HepG2 (cell line): Measurements from ENCODE around the gene C12orf56. TPM values are rescaled to one million over a fixed set of nuclear protein-coding genes. Genes with fewer than 3 reads are reported as not detected.

ENCODE experiments used
- ATAC-seq: fragments of 200-7000 bp; cut with Tn5 transposase; 3 replicates; pipeline ENCODE4 v1.9.1; 2020; ENCODE audit warnings: mild to moderate bottlenecking, moderate library complexity
- BruUV-seq: library from RNA; stranded (reverse); fragments of 400-500 nt; replicated peaks from 2 replicates; lab custom pipeline; 2021; lab: Mats Ljungman, UMichigan
- CTCF ChIA-PET: fragments of 300-600 bp; formaldehyde crosslinking; extraction: SDS; loops from one replicate; lab custom pipeline; 2021; ENCODE audit warnings: low total read pairs, inconsistent platforms, low intra/inter-chr PET ratio; lab: Yijun Ruan, JAX
- POLR2A ChIA-PET: fragments of 350-600 bp; sonication (Branson Sonifier 250); formaldehyde crosslinking; loops from one replicate; lab custom pipeline; 2020; ENCODE audit warnings: antibody characterized with exemption, inconsistent platforms; lab: Yijun Ruan, JAX
- DNase-seq: peaks from one replicate; pipeline ENCODE4 v3.0.0-alpha.2; 2015; ENCODE audit warnings: low spot score
- FAIRE-seq: peaks from 3 replicates; lab custom pipeline; 2011; peaks lifted over from hg19 to GRCh38; lab: Jason Lieb, UNC
- H2AFZ ChIP-seq: one replicate; pipeline ENCODE4 v1.6.1; 2011; ENCODE audit warnings: low read length, inconsistent platforms
- H3K27ac ChIP-seq: fragments of 300-600 bp; 3 replicates; pipeline ENCODE4 v1.8.0; 2011; ENCODE audit warnings: mixed run types, mild to moderate bottlenecking, mixed read lengths, low read length, inconsistent platforms; ENCODE audit not compliant: insufficient read depth; ENCODE audit errors: extremely low read length
- H3K27me3 ChIP-seq, 2 experiments: fragments of 200-600 bp in 1 of 2; 2 replicates in 1 of 2; 3 replicates in 1 of 2; pipeline versions ENCODE4 v1.6.0 to v1.8.0; 2011; ENCODE audit warnings: low read length in 2 of 2, mild to moderate bottlenecking in 2 of 2, moderate library complexity in 2 of 2, inconsistent platforms in 1 of 2; ENCODE audit not compliant: insufficient read depth in 2 of 2, control insufficient read depth in 1 of 2
- H3K36me3 ChIP-seq, 2 experiments: fragments of 200-600 bp in 1 of 2; replicated peaks in 1 of 2; 2 replicates in 1 of 2; 3 replicates in 1 of 2; pipeline versions ENCODE4 v1.5.1 to v1.8.0; 2011; ENCODE audit warnings: low read length in 2 of 2, inconsistent platforms in 1 of 2; ENCODE audit not compliant: insufficient read depth in 2 of 2, control insufficient read depth in 1 of 2
- H3K4me1 ChIP-seq: 2 replicates; pipeline ENCODE4 v1.5.1; 2012; ENCODE audit warnings: low read length, inconsistent platforms; ENCODE audit not compliant: insufficient read depth
- H3K4me2 ChIP-seq: 2 replicates; pipeline ENCODE4 v1.6.0; 2011; ENCODE audit warnings: low read depth, low read length, inconsistent platforms
- H3K4me3 ChIP-seq, 3 experiments: fragments of 200-600 bp in 1 of 3; sonication (generic), shearing (Covaris generic) in 1 of 3; replicated peaks in 1 of 3; 2 replicates each; pipeline ENCODE4 v1.5.1; 2011 to 2016; ENCODE audit warnings: low read length in 3 of 3, inconsistent platforms in 2 of 3, low read depth in 2 of 3, mild to moderate bottlenecking in 2 of 3, control low read depth in 1 of 3, mixed read lengths in 1 of 3; ENCODE audit not compliant: insufficient read depth in 1 of 3
- H3K79me2 ChIP-seq: one replicate; pipeline ENCODE4 v1.6.1; 2011; ENCODE audit warnings: low read length, inconsistent platforms; ENCODE audit not compliant: insufficient read depth
- H3K9ac ChIP-seq: 2 replicates; pipeline ENCODE4 v1.6.0; 2011; ENCODE audit warnings: mild to moderate bottlenecking, low read depth, low read length, inconsistent platforms; ENCODE audit not compliant: insufficient read depth
- H3K9me3 ChIP-seq: 2 replicates; pipeline ENCODE4 v1.5.1; 2012; ENCODE audit warnings: mild to moderate bottlenecking, low read length
- H4K20me1 ChIP-seq: 2 replicates; pipeline ENCODE4 v1.6.0; 2011; ENCODE audit warnings: inconsistent platforms, mild to moderate bottlenecking, low read length, moderate library complexity; ENCODE audit not compliant: insufficient read depth
- FOXJ3 ChIP-seq: sonication (generic); formaldehyde crosslinking; IDR thresholded peaks from 2 replicates; pipeline ENCODE4 v1.4.0; 2020; ENCODE audit warnings: missing genetic modification reagents, mild to moderate bottlenecking, borderline replicate concordance
- FOXM1 ChIP-seq: sonication (generic); formaldehyde crosslinking; IDR thresholded peaks from 2 replicates; pipeline ENCODE4 v1.5.0; 2020; ENCODE audit warnings: missing genetic modification reagents
- IRF9 ChIP-seq: sonication (generic); formaldehyde crosslinking; IDR thresholded peaks from 2 replicates; pipeline ENCODE4 v1.8.0; 2022; ENCODE audit warnings: missing genetic modification reagents, mild to moderate bottlenecking, borderline replicate concordance
- MAFF ChIP-seq: IDR thresholded peaks from 2 replicates; pipeline ENCODE4 v1.6.1; 2011; ENCODE audit warnings: low read depth, low read length, improper control_type of control experiment
- MAFK ChIP-seq, 2 experiments: IDR thresholded peaks in 1 of 2; conservative IDR thresholded peaks in 1 of 2; 2 replicates each; pipeline ENCODE4 v1.6.1; 2011; ENCODE audit warnings: improper control_type of control experiment in 2 of 2, low read length in 2 of 2
- PAXIP1 ChIP-seq: sonication (generic); formaldehyde crosslinking; conservative IDR thresholded peaks from 2 replicates; pipeline ENCODE4 v1.4.0; 2020; ENCODE audit warnings: mild to moderate bottlenecking, missing genetic modification reagents, moderate library complexity
- ZBTB39 ChIP-seq: sonication (generic); formaldehyde crosslinking; IDR thresholded peaks from 2 replicates; pipeline ENCODE4 v1.5.0; 2020; ENCODE audit warnings: missing genetic modification reagents
- ZFP36L2 ChIP-seq: sonication (generic); formaldehyde crosslinking; IDR thresholded peaks from 2 replicates; pipeline ENCODE4 v1.4.0; 2020; ENCODE audit warnings: missing genetic modification reagents
- ZNF296 ChIP-seq: sonication (generic); formaldehyde crosslinking; conservative IDR thresholded peaks from 2 replicates; pipeline ENCODE4 v1.5.0; 2020; ENCODE audit warnings: mild to moderate bottlenecking, missing genetic modification reagents
- WGBS: methylation state at CpG from one replicate; pipeline ENCODE4 v1.1.6; 2017; ENCODE audit warnings: low lambda C conversion rate; 5-methylcytosine and 5-hydroxymethylcytosine counted together
- in situ Hi-C: cut with HindIII; loops from 2 replicates; pipeline ENCODE4 v1.10.0; 2017; ENCODE audit warnings: low pct_unique_long_range_greater_than_20kb; ENCODE audit not compliant: extremely low pct_ligation_motif_present
- intact Hi-C: fragments of 100-400 bp; cut with micrococcal nuclease; formaldehyde crosslinking; loops from one replicate; pipeline ENCODE4 v1.10.0; 2022; ENCODE audit not compliant: unreplicated experiment
- polyA plus RNA-seq, 8 experiments: library from polyadenylated mRNA; depleted of rRNA in 3 of 8; stranded (reverse) in 7 of 8; unstranded in 1 of 8; fragments of >200 nt; fragmentation: Illumina TruSeq in 4 of 8; extraction: Trizol in 4 of 8; gene quantifications; 2 replicates each; pipeline versions ENCODE4 v1.2.1 to v1.2.3, GENCODE V29; 2011 to 2016; ENCODE audit warnings: low read depth in 4 of 8, missing spikeins in 1 of 8, mixed read lengths in 1 of 8; ENCODE audit not compliant: insufficient read depth in 1 of 8
- total RNA-seq, 5 experiments: library from RNA; depleted of rRNA; stranded (reverse); fragments of >200 nt; fragmentation: Illumina TruSeq; extraction: Trizol; gene quantifications; 2 replicates each; pipeline ENCODE4 v1.2.3, GENCODE V29; 2016; ENCODE audit warnings: low read depth in 1 of 5
- TF ChIP-seq, protein P1 (sequence below): sonication (generic); formaldehyde crosslinking; IDR thresholded peaks from 2 replicates; pipeline ENCODE4 v1.5.0; 2020; ENCODE audit warnings: mild to moderate bottlenecking, missing genetic modification reagents, borderline replicate concordance

Gene C12orf56
- total and polyA plus RNA-seq, 2 of the 13 experiments (the other 11 are each of a cell fraction or from before 2014, with no cell fraction given), result 0.07 TPM; not detected in 1

DNA sequence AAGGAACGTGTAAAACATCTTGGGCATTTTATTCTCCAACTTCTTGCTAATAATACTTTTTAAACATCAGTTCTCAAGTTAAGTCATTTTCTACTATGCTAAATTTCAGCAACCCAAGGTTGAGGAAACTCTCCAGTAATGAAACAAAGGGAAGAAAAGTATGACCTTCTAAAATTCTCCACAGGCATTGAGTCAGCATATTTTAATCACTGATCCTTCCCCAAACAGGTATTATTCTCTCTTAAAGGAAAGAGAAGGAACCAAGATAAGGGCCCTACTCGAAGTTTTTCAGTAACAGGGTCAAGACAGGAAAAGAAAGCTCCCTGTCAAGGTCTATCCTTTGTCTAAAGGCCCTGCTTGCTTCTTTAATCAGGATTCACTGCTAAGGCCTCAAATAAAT lies 171.4 kb downstream of the C12orf56 start:
- Histone ChIP-seq H3K79me2 (peaks cover 6% of the 10 kb centered on the region), H3K4me1 (peaks cover 20% of the 10 kb centered on the region), H3K9ac (no peak overlapping the region), H4K20me1 (no peaks in the 10 kb centered on the region), H3K27ac (no peak overlapping the region), H3K4me2 (no peak overlapping the region), H3K9me3 (no peaks in the 10 kb centered on the region), H3K27me3 (no peaks in the 10 kb centered on the region), H3K36me3 (no peaks in the 10 kb centered on the region; a peak in 1 of 5 replicates), H3K4me3 (no peak overlapping the region), H2AFZ (no peak overlapping the region)
- ChIA-PET CTCF (no interaction called here), POLR2A (no interaction called here)
- TF ChIP-seq MAFF (peak; percentile 38; the same call in 1 of the 2 replicates), IRF9 (no peak), FOXM1 (no peak), FOXJ3 (CRISPR knock-in tag) (no peak), ZBTB39 (CRISPR knock-in tag) (no peak), PAXIP1 (CRISPR knock-in tag) (no peak), ZNF296 (CRISPR knock-in tag) (no peak), ZFP36L2 (CRISPR knock-in tag) (no peak), MAFK (conservative IDR thresholded peaks at IDR 0.05 in 1 of 2, IDR thresholded peaks at IDR 0.05 in 1 of 2; ENCODE audit: low read length in 2 of 2) (peak; percentile 20 to 67; a peak in 3 of 4 replicates)
- TF ChIP-seq, protein P1, sequence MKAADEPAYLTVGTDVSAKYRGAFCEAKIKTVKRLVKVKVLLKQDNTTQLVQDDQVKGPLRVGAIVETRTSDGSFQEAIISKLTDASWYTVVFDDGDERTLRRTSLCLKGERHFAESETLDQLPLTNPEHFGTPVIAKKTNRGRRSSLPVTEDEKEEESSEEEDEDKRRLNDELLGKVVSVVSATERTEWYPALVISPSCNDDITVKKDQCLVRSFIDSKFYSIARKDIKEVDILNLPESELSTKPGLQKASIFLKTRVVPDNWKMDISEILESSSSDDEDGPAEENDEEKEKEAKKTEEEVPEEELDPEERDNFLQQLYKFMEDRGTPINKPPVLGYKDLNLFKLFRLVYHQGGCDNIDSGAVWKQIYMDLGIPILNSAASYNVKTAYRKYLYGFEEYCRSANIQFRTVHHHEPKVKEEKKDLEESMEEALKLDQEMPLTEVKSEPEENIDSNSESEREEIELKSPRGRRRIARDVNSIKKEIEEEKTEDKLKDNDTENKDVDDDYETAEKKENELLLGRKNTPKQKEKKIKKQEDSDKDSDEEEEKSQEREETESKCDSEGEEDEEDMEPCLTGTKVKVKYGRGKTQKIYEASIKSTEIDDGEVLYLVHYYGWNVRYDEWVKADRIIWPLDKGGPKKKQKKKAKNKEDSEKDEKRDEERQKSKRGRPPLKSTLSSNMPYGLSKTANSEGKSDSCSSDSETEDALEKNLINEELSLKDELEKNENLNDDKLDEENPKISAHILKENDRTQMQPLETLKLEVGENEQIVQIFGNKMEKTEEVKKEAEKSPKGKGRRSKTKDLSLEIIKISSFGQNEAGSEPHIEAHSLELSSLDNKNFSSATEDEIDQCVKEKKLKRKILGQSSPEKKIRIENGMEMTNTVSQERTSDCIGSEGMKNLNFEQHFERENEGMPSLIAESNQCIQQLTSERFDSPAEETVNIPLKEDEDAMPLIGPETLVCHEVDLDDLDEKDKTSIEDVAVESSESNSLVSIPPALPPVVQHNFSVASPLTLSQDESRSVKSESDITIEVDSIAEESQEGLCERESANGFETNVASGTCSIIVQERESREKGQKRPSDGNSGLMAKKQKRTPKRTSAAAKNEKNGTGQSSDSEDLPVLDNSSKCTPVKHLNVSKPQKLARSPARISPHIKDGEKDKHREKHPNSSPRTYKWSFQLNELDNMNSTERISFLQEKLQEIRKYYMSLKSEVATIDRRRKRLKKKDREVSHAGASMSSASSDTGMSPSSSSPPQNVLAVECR (CRISPR knock-in tag), result no peak
- ATAC-seq, result no peak
- WGBS, result 72% methylated on average over 2 of the region's 2 CpGs
- in situ Hi-C loops (no loop called here), intact Hi-C loops (no loop called here)
- no TSS peak for BruUV-seq
- no peak for DNase-seq
- FAIRE-seq, result no peak
